GM12891 (cell line): ENCODE measurements around the gene SIL1.

Experiments
- PAX5 ChIP-seq: IDR thresholded peaks from 2 replicates; pipeline ENCODE4 v1.6.1; 2011; ENCODE audit warnings: low read length, moderate library complexity, mild to moderate bottlenecking; ENCODE audit not compliant: insufficient read depth, severe bottlenecking
- POLR2A ChIP-seq: IDR thresholded peaks from 2 replicates; pipeline ENCODE4 v1.6.1; 2011; ENCODE audit warnings: low read depth, low read length, control low read depth
- POLR2AphosphoS5 ChIP-seq: IDR thresholded peaks from 2 replicates; pipeline ENCODE4 v1.6.1; 2011; ENCODE audit warnings: low read depth, low read length, control low read depth
- POU2F2 ChIP-seq: IDR thresholded peaks from 2 replicates; pipeline ENCODE4 v1.6.1; 2011; ENCODE audit warnings: low read depth, mild to moderate bottlenecking, control low read depth, low read length, moderate library complexity
- SPI1 ChIP-seq: IDR thresholded peaks from 2 replicates; pipeline ENCODE4 v1.6.1; 2011; ENCODE audit warnings: low read depth, low read length, control low read depth
- TAF1 ChIP-seq: IDR thresholded peaks from 2 replicates; pipeline ENCODE4 v1.6.1; 2011; ENCODE audit warnings: low read depth, low read length, control low read depth

- no peak for TF ChIP-seq POLR2A
- TF ChIP-seq POLR2AphosphoS5 = no peak
- TF ChIP-seq TAF1 = no peak
- no peak for TF ChIP-seq SPI1
- TF ChIP-seq POU2F2 = no peak
- TF ChIP-seq PAX5 = no peak
Observed at GRCh38 chr5:138925090-138925635, 273.0 kb downstream of the SIL1 start.
